ENCODE results near the gene FLNC.

FLNC gene

GRCh38 chr7:128858380-128859231 is 28.4 kb downstream of the FLNC start:
- TF ChIP-seq CTCF (IDR thresholded peaks at IDR 0.05; ENCODE audit: low read depth, low read length, missing control alignments): no peak
- in situ Hi-C loops (cut with HindIII; ENCODE audit: low pct_ligation_motif_present, low sequenced_read_pairs): no loop called here
- peaks cover 61% of the 10 kb centered on the region for H3K36me3 ChIP-seq (replicated peaks)
- no peak overlapping the region for H3K4me3 ChIP-seq (ENCODE audit: low read depth, low read length)
- no peaks in the 10 kb centered on the region for H3K27me3 ChIP-seq (replicated peaks)
- H3K27ac ChIP-seq: no peak overlapping the region
- DNase-seq: no peak

- Histone ChIP-seq H3K36me3 (replicated peaks) (peaks cover 52% of the 10 kb centered on the region), H3K4me3 (ENCODE audit: low read depth, low read length) (no peak overlapping the region), H3K27ac (no peak overlapping the region), H3K27me3 (replicated peaks) (no peaks in the 10 kb centered on the region)
- DNase-seq: no peak
- in situ Hi-C loops (cut with HindIII; ENCODE audit: low pct_ligation_motif_present, low sequenced_read_pairs): no loop called here
- no peak for TF ChIP-seq CTCF (IDR thresholded peaks at IDR 0.05; ENCODE audit: low read depth, low read length, missing control alignments)
Measured at GRCh38 chr7:128859232-128860157, 29.3 kb downstream of the FLNC start.

GRCh38 chr7:128860158-128861073 is 30.2 kb downstream of the FLNC start:
- peak; percentile 44 for TF ChIP-seq CTCF (IDR thresholded peaks at IDR 0.05; ENCODE audit: low read depth, low read length, missing control alignments)
- Histone ChIP-seq H3K4me3 (ENCODE audit: low read depth, low read length) (no peak overlapping the region), H3K27ac (no peak overlapping the region), H3K27me3 (replicated peaks) (no peaks in the 10 kb centered on the region), H3K36me3 (replicated peaks) (peaks cover 49% of the 10 kb centered on the region)
- DNase-seq: no peak
- in situ Hi-C loops (cut with HindIII; ENCODE audit: low pct_ligation_motif_present, low sequenced_read_pairs): no loop called here

DNA sequence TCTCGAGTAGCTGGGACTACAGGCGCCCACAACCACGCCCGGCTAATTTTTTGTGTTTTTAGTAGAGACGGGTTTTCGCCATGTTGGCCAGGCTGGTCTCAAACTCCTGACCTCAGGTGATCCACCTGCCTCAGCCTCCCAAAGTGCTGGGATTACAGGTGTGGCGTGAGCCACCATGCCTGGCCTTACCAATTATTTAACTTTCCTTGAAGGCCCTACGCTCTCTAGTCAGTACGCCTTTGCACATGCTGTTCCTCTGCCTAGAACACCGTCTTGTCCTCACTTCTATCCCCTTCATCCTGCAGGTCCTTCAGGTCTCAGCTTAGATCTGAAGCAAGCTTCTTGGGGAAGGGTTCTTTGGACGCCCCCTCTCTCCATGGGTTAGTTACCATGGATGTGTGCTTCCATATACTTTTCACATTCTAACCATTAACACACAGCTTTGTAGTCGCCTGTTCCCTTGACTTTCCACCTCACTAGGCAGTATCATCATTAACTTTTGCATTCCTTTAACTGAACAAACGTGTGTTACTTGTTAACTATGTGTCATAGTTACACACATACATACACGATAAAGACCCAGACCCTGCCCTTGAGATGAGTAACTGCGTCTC is 31.9 kb downstream of the FLNC start:
- H3K27me3 ChIP-seq (replicated peaks): no peaks in the 10 kb centered on the region
- peak overlapping the region; percentile 5 for H3K27ac ChIP-seq
- in situ Hi-C loops (cut with HindIII; ENCODE audit: low pct_ligation_motif_present, low sequenced_read_pairs): no loop called here
- TF ChIP-seq CTCF (IDR thresholded peaks at IDR 0.05; ENCODE audit: low read depth, low read length, missing control alignments): no peak
- no peak for DNase-seq
- peaks cover 38% of the 10 kb centered on the region for H3K36me3 ChIP-seq (replicated peaks)
- H3K4me3 ChIP-seq (ENCODE audit: low read depth, low read length): peak overlapping the region; percentile 99
